GM18870 (cell line): Measurements from ENCODE around the gene WNT7B.

Source experiments
- ATAC-seq: cut with Tn5 transposase; IDR thresholded peaks from one replicate; pipeline ENCODE4 v1.9.1; 2021; ENCODE audit warnings: moderate library complexity; ENCODE audit not compliant: unreplicated experiment

WNT7B gene

GRCh38 chr22:45933506-45934167 lies 43.3 kb downstream of the WNT7B start:
- ATAC-seq, result no peak

GRCh38 chr22:45932071-45932470 lies 44.9 kb downstream of the WNT7B start:
- no peak for ATAC-seq

- ATAC-seq, result no peak
These were observed 45.9 kb downstream of the WNT7B start for GRCh38 chr22:45931042-45931441.

DNA sequence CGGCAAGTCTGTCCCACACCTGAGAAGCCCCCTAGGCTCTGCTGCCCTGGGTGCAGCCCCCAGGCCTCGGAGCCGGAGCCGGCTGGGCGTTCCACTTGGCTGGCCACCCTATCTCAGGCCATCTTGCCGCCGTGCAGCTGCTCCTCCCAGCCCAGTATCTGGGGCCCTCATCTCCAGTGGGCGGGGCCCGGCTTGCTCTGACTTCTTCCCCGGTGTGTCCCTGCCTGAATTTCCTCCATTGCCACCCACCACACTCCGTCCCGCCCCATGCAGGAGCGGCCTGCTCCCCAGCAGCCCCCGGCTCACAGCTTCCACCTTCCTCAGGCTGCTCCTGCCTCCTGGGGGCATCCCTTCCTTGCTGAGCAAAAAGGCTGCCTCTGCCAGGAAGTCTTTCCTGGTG lies 46.6 kb downstream of the WNT7B start:
- ATAC-seq, result no peak

GRCh38 chr22:45929649-45930048 lies 47.3 kb downstream of the WNT7B start:
- no peak for ATAC-seq

GRCh38 chr22:45928726-45929368 lies 48.1 kb downstream of the WNT7B start:
- no peak for ATAC-seq

- ATAC-seq, result no peak
These were observed 49.9 kb downstream of the WNT7B start for GRCh38 chr22:45927059-45927458.

DNA sequence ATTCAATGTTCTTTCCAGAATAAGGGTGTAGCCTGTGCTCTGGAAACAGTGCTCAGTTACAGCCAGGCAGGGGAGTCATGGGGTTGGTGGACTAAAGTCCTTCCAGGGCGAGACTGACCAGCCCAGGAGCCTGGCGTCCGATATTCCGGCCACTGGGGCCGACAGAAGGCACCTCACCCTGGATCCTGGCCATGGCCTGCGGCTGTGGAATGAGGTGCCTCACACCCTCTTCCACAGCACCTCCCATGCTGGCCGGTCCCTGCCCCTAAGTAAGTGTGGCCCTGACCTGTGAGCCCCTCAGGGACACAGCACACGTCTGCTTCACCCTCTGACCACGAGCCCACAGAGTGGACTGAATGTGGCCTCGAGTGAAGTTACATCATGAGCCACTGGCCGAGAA lies 50.5 kb downstream of the WNT7B start:
- ATAC-seq, result no peak

DNA sequence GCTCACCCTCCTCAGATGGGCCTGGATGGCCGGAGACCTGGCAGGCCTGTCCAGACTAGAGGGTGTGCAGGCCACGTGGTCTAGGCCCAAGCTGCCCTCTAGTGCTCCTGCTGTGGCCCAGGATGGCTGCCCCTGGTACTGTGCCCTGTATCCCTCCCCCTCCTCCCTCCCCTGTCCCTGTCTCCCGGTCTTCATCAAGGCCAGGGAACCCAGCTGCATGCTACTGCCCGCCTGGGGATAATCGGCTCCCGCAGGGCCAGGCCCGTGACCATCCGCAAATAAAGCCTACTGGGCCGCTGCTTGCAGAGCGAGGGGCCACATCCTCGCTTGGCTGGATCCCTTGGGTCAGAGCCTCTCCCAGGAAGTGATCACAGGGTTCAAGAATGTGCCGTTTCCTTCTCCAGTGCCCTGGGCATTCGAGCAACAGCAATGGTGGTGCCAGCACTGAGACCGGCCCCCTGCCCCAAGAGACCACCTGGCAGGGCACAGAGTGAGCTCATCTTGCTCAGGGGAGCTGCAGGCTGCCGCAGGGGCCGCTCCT lies 51.1 kb downstream of the WNT7B start:
- ATAC-seq, result no peak

- ATAC-seq, result no peak
These were observed 53.1 kb downstream of the WNT7B start for GRCh38 chr22:45923835-45924234.

DNA sequence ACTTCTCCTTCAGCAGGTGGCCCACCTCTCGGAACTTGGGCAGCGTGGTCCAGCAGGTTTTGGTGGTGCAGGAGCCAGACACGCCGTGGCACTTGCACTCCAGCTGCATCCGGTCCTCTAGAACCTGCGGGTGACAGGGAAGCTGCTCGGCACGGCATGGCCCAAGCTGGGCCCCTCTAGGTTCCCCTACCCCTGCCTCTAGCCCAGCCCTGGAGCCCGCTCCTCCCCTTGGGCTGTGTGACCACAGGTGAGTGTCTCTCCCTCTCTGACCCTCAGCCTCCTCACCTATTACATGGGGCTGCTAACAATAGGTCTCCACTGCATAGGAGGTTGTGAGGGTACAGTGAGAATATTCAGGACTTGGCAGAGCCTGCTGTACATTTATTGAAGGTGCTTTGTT lies 53.8 kb downstream of the WNT7B start:
- ATAC-seq, result no peak

DNA sequence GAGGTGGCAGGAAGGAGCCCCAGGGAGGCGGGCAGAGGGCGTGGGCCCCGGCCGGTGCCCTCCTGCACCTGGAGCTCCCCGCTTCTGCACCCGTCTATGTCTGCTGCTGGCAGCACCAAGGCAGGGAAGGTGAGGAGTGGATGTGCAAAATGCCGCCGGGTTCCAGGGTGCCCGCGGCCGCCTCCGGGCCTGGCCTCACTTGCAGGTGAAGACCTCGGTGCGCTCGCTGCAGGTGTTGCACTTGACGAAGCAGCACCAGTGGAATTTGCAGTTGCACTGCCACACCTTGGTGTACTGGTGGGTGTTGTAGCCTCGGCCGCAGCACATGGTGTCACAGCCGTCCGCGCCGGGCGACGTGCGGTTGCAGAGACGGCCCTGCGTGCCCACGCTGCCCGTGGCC lies 54.3 kb downstream of the WNT7B start:
- no peak for ATAC-seq

DNA sequence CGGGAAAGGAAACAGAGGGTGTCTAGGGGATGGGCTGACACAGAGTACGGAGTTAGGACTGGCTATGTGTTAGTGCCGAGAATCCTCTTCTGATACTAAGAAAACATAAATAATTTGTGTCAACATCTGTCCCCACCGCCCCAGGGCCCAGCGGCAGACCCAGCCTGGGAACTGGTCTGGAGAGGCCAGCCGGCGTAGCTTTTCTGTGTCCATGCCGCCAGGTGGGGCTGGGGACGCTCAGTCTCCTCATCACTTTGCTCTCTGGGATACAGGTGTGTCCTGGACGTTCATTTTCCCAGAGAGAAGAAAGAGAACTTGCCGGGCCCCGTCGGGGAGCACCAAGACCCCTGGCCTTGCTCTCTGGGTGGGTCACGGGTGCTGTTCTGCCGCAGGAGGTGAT lies 54.7 kb downstream of the WNT7B start:
- no peak for ATAC-seq

DNA sequence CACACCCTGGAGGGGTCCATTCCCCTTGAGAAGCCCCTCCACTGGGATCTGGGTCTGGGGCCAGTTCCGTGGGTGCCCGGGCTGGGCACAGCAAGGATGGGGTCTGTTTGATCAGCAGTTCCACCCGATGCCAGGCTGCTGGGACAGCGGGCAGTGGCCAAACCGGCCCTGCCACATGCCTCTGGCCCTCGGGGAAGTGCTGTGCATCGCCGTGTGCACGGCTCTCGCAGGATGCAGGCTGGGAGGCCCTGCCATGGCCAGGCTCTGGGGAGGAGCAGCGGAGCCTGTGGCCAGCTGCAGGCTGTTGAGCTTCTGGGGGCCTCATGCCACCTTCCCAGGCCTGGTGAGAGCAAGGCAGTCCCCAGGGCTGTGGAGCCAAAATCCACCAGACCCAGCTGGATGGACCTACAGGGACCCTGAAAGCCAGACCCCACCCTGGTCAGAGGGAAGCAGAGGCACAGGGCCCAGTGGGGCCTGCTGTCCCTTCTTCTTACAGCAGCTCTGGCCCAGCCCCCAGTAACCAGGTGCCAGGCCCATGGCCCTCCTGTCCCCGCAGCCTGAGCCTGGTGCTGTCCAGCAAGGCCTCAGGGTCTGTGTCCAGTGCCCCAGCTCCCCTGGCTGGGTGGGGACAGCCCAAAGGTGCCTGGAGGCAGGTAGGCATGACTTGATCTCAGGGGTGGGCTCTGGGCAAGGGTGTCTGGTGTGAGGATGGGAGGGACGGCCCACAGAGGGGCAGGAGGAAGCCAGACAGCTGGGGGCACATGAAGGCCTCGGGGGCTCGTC lies 57.3 kb downstream of the WNT7B start:
- no peak for ATAC-seq

DNA sequence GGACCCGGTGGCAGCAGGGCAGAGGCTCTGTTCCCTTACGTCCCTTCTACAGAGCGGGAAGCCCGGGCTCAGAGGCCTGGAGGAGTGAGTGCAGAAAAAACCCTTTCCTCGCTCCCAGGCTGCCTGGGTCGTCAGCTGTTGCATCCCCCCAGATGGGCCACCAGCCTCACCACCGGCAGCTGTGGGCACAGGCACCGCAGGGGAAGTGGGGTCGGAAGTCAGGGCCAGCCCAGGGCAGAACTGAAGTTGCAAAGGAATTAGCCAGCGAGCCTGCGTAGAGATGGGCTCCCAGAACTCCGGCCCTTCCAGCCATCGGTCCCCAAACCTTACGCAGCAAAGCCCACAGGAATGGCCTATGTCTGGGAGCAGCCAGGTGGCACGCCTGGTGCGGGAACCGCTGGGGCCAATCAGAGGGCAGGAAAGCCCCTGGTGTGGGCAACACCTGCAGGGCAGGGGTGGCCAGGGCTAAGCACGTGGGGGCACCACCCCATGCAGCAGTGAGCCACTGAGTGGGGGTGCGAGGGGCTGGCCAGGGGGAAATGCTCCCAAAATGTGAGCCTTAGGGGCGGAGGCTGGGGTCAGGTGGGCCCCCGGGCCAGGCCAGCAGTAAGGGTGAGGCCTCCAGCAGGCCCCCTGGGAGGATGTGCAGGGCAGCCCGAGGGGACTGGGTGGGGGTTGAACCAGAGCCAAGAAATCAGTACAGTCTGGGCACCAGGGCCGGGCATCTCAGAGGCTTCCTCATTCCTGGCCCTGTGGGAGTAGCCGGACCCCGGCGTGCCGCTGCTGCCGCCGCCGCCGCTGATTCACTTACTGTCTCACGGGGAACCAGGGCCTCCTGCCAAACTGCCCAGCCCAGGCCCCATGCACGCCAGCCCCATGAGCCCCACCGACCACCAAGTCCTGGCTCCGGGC lies 58.2 kb downstream of the WNT7B start:
- ATAC-seq, result no peak

- ATAC-seq, result no peak
These were observed 59.1 kb downstream of the WNT7B start for GRCh38 chr22:45917700-45918458.

GRCh38 chr22:45917146-45917545 lies 59.8 kb downstream of the WNT7B start:
- ATAC-seq, result no peak

GRCh38 chr22:45916515-45916914 lies 60.4 kb downstream of the WNT7B start:
- ATAC-seq, result no peak

- no peak for ATAC-seq
These were observed 61.1 kb downstream of the WNT7B start for GRCh38 chr22:45915841-45916240.

GRCh38 chr22:45915151-45915550 lies 61.8 kb downstream of the WNT7B start:
- ATAC-seq, result no peak
